Measurements from ENCODE around the gene DPP6. TPM values are rescaled to one million over a fixed set of nuclear protein-coding genes. Genes with fewer than 3 reads are reported as not detected.

The DPP6 gene
- total and polyA plus RNA-seq, 9 of the 15 experiments (the other 6 are each of a cell fraction or from before 2014, with no cell fraction given): not detected

DNA sequence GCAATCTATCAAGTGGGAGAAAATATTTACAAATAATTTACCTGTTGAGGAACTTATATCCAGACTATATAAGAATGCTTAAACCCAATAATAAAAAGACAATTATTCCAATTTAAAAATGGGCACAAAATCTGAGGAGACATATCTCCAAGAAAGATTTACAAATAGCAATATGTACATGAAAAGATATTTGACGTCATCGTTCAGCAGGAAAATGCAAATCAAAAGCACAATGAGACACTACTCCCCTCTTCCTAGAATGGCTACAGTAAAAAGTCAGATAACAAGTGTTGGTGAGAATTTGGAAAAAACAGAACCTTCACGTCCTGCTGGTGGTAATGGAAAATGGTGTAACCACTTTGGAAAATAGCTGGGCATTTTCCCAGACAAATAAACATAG, 457.0 kb downstream of the DPP6 start:
- ATAC-seq: no peak
- no TSS peak for BruUV-seq (replicated peaks)
- H3K27ac ChIP-seq (ENCODE audit: extremely low read depth, low read depth, low read length): no peak overlapping the region
- H3K9ac ChIP-seq (ENCODE audit: insufficient read depth in 1 of 2, low read depth in 2 of 2, low read length in 2 of 2): no peak overlapping the region
- DNase-seq (ENCODE audit: extremely low read depth in 1 of 4, low spot score in 3 of 4): no peak
- H3K4me1 ChIP-seq (replicated peaks in 1 of 2; ENCODE audit: control insufficient read depth in 2 of 2, insufficient read depth in 2 of 2, low read length in 2 of 2): no peaks in the 10 kb centered on the region
- no peak for FAIRE-seq
- no peaks in the 10 kb centered on the region for H3K79me2 ChIP-seq (ENCODE audit: control insufficient read depth, insufficient read depth, low read length)
- no peaks in the 10 kb centered on the region for H4K20me1 ChIP-seq (replicated peaks; ENCODE audit: control insufficient read depth, insufficient read depth, low read length)
- H3K4me2 ChIP-seq (ENCODE audit: insufficient read depth, low read length): no peak overlapping the region
- WGBS (ENCODE audit: insufficient coverage, low coverage, missing lambda C conversion rate): 0% methylated on average over 3 of the region's 3 CpGs
- no peak overlapping the region for H2AFZ ChIP-seq (ENCODE audit: low read depth, low read length)
- H3K9me3 ChIP-seq (replicated peaks; ENCODE audit: control insufficient read depth, insufficient read depth, low read depth, low read length): no peaks in the 10 kb centered on the region
- ChIA-PET POLR2A (no interaction called here), CTCF (ENCODE audit: low intra/inter-chr PET ratio) (no interaction called here)
- intact Hi-C loops (cut with micrococcal nuclease): no loop called here
- no peaks in the 10 kb centered on the region for H3K36me3 ChIP-seq (ENCODE audit: control insufficient read depth, insufficient read depth, low read length)
- no peak overlapping the region for H3K4me3 ChIP-seq
- H3K27me3 ChIP-seq (ENCODE audit: control insufficient read depth in 2 of 2, insufficient read depth in 2 of 2, low read length in 2 of 2): no peaks in the 10 kb centered on the region
- H3K9me1 ChIP-seq (ENCODE audit: control insufficient read depth, insufficient read depth, low read length): no peaks in the 10 kb centered on the region
- in situ Hi-C loops (cut with MboI): no loop called here
- TF ChIP-seq SIRT6 (IDR thresholded peaks at IDR 0.05; ENCODE audit: low read depth, low read length) (no peak), FIP1L1 (IDR thresholded peaks at IDR 0.05; ENCODE audit: low read depth, low read length, poor library complexity, severe bottlenecking) (no peak), SMAD3 (CRISPR knock-in tag; conservative IDR thresholded peaks at IDR 0.05) (no peak), SIN3B (IDR thresholded peaks at IDR 0.05; ENCODE audit: low read depth) (no peak), TAF9B (IDR thresholded peaks at IDR 0.05; ENCODE audit: partially characterized antibody) (no peak), EP400 (IDR thresholded peaks at IDR 0.05) (no peak), BDP1 (IDR thresholded peaks at IDR 0.05; ENCODE audit: insufficient read depth, insufficient read length) (no peak), ZNF224 (CRISPR knock-in tag; IDR thresholded peaks at IDR 0.05) (no peak), KLF6 (CRISPR knock-in tag; IDR thresholded peaks at IDR 0.05; ENCODE audit: borderline replicate concordance) (no peak), L3MBTL2 (IDR thresholded peaks at IDR 0.05) (no peak)
- TF ChIP-seq, protein P1, sequence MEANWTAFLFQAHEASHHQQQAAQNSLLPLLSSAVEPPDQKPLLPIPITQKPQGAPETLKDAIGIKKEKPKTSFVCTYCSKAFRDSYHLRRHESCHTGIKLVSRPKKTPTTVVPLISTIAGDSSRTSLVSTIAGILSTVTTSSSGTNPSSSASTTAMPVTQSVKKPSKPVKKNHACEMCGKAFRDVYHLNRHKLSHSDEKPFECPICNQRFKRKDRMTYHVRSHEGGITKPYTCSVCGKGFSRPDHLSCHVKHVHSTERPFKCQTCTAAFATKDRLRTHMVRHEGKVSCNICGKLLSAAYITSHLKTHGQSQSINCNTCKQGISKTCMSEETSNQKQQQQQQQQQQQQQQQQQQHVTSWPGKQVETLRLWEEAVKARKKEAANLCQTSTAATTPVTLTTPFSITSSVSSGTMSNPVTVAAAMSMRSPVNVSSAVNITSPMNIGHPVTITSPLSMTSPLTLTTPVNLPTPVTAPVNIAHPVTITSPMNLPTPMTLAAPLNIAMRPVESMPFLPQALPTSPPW (CRISPR knock-in tag; IDR thresholded peaks at IDR 0.05): no peak
- TF ChIP-seq, protein P2, sequence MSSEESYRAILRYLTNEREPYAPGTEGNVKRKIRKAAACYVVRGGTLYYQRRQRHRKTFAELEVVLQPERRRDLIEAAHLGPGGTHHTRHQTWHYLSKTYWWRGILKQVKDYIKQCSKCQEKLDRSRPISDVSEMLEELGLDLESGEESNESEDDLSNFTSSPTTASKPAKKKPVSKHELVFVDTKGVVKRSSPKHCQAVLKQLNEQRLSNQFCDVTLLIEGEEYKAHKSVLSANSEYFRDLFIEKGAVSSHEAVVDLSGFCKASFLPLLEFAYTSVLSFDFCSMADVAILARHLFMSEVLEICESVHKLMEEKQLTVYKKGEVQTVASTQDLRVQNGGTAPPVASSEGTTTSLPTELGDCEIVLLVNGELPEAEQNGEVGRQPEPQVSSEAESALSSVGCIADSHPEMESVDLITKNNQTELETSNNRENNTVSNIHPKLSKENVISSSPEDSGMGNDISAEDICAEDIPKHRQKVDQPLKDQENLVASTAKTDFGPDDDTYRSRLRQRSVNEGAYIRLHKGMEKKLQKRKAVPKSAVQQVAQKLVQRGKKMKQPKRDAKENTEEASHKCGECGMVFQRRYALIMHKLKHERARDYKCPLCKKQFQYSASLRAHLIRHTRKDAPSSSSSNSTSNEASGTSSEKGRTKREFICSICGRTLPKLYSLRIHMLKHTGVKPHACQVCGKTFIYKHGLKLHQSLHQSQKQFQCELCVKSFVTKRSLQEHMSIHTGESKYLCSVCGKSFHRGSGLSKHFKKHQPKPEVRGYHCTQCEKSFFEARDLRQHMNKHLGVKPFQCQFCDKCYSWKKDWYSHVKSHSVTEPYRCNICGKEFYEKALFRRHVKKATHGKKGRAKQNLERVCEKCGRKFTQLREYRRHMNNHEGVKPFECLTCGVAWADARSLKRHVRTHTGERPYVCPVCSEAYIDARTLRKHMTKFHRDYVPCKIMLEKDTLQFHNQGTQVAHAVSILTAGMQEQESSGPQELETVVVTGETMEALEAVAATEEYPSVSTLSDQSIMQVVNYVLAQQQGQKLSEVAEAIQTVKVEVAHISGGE (CRISPR knock-in tag; IDR thresholded peaks at IDR 0.05): no peak
- TF ChIP-seq, protein P3, sequence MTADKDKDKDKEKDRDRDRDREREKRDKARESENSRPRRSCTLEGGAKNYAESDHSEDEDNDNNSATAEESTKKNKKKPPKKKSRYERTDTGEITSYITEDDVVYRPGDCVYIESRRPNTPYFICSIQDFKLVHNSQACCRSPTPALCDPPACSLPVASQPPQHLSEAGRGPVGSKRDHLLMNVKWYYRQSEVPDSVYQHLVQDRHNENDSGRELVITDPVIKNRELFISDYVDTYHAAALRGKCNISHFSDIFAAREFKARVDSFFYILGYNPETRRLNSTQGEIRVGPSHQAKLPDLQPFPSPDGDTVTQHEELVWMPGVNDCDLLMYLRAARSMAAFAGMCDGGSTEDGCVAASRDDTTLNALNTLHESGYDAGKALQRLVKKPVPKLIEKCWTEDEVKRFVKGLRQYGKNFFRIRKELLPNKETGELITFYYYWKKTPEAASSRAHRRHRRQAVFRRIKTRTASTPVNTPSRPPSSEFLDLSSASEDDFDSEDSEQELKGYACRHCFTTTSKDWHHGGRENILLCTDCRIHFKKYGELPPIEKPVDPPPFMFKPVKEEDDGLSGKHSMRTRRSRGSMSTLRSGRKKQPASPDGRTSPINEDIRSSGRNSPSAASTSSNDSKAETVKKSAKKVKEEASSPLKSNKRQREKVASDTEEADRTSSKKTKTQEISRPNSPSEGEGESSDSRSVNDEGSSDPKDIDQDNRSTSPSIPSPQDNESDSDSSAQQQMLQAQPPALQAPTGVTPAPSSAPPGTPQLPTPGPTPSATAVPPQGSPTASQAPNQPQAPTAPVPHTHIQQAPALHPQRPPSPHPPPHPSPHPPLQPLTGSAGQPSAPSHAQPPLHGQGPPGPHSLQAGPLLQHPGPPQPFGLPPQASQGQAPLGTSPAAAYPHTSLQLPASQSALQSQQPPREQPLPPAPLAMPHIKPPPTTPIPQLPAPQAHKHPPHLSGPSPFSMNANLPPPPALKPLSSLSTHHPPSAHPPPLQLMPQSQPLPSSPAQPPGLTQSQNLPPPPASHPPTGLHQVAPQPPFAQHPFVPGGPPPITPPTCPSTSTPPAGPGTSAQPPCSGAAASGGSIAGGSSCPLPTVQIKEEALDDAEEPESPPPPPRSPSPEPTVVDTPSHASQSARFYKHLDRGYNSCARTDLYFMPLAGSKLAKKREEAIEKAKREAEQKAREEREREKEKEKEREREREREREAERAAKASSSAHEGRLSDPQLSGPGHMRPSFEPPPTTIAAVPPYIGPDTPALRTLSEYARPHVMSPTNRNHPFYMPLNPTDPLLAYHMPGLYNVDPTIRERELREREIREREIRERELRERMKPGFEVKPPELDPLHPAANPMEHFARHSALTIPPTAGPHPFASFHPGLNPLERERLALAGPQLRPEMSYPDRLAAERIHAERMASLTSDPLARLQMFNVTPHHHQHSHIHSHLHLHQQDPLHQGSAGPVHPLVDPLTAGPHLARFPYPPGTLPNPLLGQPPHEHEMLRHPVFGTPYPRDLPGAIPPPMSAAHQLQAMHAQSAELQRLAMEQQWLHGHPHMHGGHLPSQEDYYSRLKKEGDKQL (CRISPR knock-in tag; IDR thresholded peaks at IDR 0.05; ENCODE audit: borderline replicate concordance): no peak
